DND-41 (cell line): Measurements from ENCODE around the gene FOXL1.

ENCODE experiments used
- ATAC-seq: fragments of 200-7000 bp; cut with Tn5 transposase; 3 replicates; pipeline ENCODE4 v1.9.1; 2021; ENCODE audit warnings: low read depth; ENCODE audit not compliant: insufficient read depth
- DNase-seq: peaks from one replicate; pipeline ENCODE4 v3.0.0-alpha.2; 2020
- H2AFZ ChIP-seq: 2 replicates; pipeline ENCODE4 v1.6.0; 2012; ENCODE audit warnings: low read depth, low read length
- H3K27ac ChIP-seq: 2 replicates; pipeline ENCODE4 v1.5.1; 2012; ENCODE audit warnings: low read length, inconsistent platforms
- H3K27me3 ChIP-seq: fragments of 200-600 bp; sonication (generic); 2 replicates; pipeline ENCODE4 v1.6.0; 2012; ENCODE audit warnings: low read length, mild to moderate bottlenecking, inconsistent platforms; ENCODE audit not compliant: insufficient read depth, poor library complexity
- H3K36me3 ChIP-seq: 2 replicates; pipeline ENCODE4 v1.5.1; 2012; ENCODE audit warnings: low read length, inconsistent platforms; ENCODE audit not compliant: insufficient read depth
- H3K4me1 ChIP-seq: 2 replicates; pipeline ENCODE4 v1.5.1; 2012; ENCODE audit warnings: mild to moderate bottlenecking, low read length; ENCODE audit not compliant: insufficient read depth
- H3K4me2 ChIP-seq: 2 replicates; pipeline ENCODE4 v1.6.0; 2012; ENCODE audit warnings: mild to moderate bottlenecking, moderate library complexity, low read length, inconsistent platforms; ENCODE audit not compliant: insufficient read depth
- H3K4me3 ChIP-seq, 2 experiments: fragments of 200-600 bp in 1 of 2; shearing (Covaris generic) in 1 of 2; 2 replicates each; pipeline ENCODE4 v1.5.1; 2012 to 2016; ENCODE audit warnings: inconsistent platforms in 2 of 2, low read length in 2 of 2, mild to moderate bottlenecking in 2 of 2, low read depth in 1 of 2, moderate library complexity in 1 of 2
- H3K79me2 ChIP-seq: 2 replicates; pipeline ENCODE4 v1.6.0; 2012; ENCODE audit warnings: low read length, inconsistent platforms; ENCODE audit not compliant: insufficient read depth
- H3K9ac ChIP-seq: 2 replicates; pipeline ENCODE4 v1.6.0; 2012; ENCODE audit warnings: low read depth, mild to moderate bottlenecking, inconsistent platforms, low read length, moderate library complexity
- H3K9me3 ChIP-seq: 2 replicates; pipeline ENCODE4 v1.5.1; 2012; ENCODE audit warnings: low read length, moderate library complexity, mild to moderate bottlenecking, inconsistent platforms; ENCODE audit not compliant: insufficient read depth, severe bottlenecking
- H4K20me1 ChIP-seq: 2 replicates; pipeline ENCODE4 v1.6.0; 2012; ENCODE audit warnings: low read length; ENCODE audit not compliant: insufficient read depth
- EZH2 ChIP-seq: IDR thresholded peaks from 3 replicates; pipeline ENCODE4 v1.6.1; 2012; ENCODE audit warnings: borderline replicate concordance, low read depth, mild to moderate bottlenecking, moderate library complexity, low read length, inconsistent platforms; ENCODE audit not compliant: severe bottlenecking
- TF ChIP-seq, protein P1 (sequence below): IDR thresholded peaks from 2 replicates; pipeline ENCODE4 v1.5.1; 2012; ENCODE audit warnings: borderline replicate concordance, low read length, moderate library complexity, mild to moderate bottlenecking; ENCODE audit not compliant: poor library complexity, severe bottlenecking; ENCODE audit errors: extremely low read depth

FOXL1 gene

DNA sequence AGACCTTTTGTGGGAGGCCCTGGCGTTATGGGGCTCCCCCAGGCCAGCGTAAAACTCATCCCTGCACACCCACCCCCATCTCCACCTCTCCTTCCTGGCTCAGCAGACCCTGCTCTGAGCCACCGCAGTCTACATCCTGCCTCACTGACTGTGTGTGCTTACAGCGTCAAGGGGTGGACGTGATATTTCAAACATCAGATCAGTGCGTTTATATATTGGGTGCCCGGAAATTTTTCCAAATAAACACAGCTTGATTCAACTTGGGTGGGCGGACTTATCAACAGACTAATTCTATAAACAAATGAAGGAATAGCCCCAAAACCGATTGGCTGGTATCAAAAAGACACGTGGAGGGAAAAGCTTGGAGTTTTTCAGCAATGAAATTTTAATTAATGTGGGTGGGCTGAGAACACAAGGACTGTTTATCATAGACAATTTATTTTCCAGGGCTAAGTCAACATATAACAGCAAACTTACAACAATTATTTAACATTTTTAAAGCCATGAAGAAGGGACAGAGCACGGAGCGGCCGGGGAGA is at the start of gene FOXL1:
TSS of gene FOXL1 (plus strand) at position 489 of the 539 bp plus-strand sequence. CDS start 175 bp downstream, outside the sequence.
- DNase-seq (no peak), ATAC-seq (no peak)
- Histone ChIP-seq H3K4me1 (no peaks in the 10 kb centered on the region), H2AFZ (no peak within 1 kb of the TSS), H3K9me3 (no peaks in the 10 kb centered on the region), H3K36me3 (no peaks in the 10 kb centered on the region), H3K4me2 (no peak within 1 kb of the TSS), H3K27ac (no peak within 1 kb of the TSS), H4K20me1 (no peaks in the 10 kb centered on the region), H3K9ac (no peak within 1 kb of the TSS), H3K4me3 (no peak within 1 kb of the TSS), H3K27me3 (no peaks in the 10 kb centered on the region), H3K79me2 (no peaks in the 10 kb centered on the region)
- TF ChIP-seq EZH2, result no peak
- TF ChIP-seq, protein P1, sequence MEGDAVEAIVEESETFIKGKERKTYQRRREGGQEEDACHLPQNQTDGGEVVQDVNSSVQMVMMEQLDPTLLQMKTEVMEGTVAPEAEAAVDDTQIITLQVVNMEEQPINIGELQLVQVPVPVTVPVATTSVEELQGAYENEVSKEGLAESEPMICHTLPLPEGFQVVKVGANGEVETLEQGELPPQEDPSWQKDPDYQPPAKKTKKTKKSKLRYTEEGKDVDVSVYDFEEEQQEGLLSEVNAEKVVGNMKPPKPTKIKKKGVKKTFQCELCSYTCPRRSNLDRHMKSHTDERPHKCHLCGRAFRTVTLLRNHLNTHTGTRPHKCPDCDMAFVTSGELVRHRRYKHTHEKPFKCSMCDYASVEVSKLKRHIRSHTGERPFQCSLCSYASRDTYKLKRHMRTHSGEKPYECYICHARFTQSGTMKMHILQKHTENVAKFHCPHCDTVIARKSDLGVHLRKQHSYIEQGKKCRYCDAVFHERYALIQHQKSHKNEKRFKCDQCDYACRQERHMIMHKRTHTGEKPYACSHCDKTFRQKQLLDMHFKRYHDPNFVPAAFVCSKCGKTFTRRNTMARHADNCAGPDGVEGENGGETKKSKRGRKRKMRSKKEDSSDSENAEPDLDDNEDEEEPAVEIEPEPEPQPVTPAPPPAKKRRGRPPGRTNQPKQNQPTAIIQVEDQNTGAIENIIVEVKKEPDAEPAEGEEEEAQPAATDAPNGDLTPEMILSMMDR, result no peak

DNA sequence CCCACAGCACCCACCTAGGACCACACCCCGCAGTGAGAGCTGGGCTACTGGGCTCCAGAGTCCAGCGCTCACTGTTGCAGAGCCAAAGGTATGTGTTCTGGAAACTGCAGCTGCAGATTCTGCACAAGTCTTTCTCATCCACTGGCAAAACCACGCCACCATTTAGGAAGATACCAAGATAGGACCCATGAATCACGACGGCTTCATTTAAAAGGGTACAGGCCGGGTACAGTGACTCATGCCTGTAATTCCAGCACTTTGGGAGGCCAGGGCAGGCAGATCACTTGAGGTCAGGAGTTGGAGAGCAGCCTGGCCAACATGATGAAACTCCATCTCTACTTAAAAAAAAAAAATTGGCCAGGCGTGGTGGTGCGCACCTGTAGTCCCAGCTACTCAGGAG is 49.2 kb upstream of the FOXL1 start:
- Histone ChIP-seq H3K9me3 (no peaks in the 10 kb centered on the region), H2AFZ (no peak overlapping the region), H3K36me3 (peaks cover 9% of the 10 kb centered on the region), H3K4me1 (no peaks in the 10 kb centered on the region), H4K20me1 (no peaks in the 10 kb centered on the region), H3K9ac (no peak overlapping the region), H3K4me2 (no peak overlapping the region), H3K27me3 (no peaks in the 10 kb centered on the region), H3K79me2 (no peaks in the 10 kb centered on the region), H3K4me3 (no peak overlapping the region), H3K27ac (no peak overlapping the region)
- no peak for DNase-seq
- no peak for TF ChIP-seq EZH2
- TF ChIP-seq, protein P1, result no peak
- no peak for ATAC-seq

DNA sequence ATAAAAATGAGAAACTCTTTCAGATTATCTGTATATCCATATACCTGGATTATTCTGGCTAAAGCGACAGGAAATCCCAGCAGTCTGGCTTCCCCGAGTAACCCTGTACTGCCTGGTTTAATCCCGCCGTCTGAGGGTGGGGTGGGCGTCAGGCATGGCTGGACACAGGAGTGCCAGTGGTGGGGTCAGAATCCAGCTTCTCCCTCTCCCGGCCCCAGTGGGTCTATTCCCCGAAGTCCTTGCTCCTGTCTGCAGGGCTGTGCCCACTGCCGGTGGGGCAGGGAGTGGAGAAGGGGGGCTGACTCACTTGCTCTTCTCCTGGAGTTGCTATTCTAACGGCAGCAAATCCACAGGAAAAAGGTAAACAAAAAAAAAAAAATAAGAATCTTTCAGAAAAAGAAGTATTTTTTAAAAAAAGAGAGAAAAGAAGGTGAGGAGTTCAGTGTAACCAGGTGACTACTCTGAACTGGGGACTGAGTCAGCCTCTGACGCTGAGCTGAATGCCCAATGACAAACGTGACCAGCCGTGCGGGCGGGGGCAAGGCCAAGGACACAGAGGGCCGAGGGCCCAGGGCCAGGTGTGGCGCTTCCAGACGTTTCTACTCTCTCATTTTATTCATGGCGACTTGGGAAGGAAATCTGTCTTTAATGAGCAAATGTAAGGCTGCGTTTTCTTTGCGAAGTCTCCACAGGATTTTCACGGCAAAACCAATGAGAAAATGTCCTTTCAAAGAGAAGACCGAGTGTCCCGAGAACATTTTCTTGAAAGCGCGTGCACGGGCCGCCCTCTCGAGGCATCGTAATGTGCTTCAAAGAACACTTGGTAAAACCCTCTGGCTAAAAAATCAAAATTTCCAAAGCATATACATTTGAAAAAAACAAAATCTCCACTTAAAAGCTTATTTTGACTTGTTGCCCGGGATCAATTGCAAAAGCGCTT is 47.8 kb upstream of the FOXL1 start:
- Histone ChIP-seq H3K36me3 (peaks cover 9% of the 10 kb centered on the region), H3K27me3 (no peaks in the 10 kb centered on the region), H3K9ac (no peak overlapping the region), H2AFZ (no peak overlapping the region), H3K4me1 (no peaks in the 10 kb centered on the region), H3K79me2 (no peaks in the 10 kb centered on the region), H3K27ac (no peak overlapping the region), H3K4me2 (no peak overlapping the region), H3K4me3 (no peak overlapping the region), H3K9me3 (no peaks in the 10 kb centered on the region), H4K20me1 (no peaks in the 10 kb centered on the region)
- DNase-seq (no peak), ATAC-seq (no peak)
- TF ChIP-seq EZH2, result no peak

DNA sequence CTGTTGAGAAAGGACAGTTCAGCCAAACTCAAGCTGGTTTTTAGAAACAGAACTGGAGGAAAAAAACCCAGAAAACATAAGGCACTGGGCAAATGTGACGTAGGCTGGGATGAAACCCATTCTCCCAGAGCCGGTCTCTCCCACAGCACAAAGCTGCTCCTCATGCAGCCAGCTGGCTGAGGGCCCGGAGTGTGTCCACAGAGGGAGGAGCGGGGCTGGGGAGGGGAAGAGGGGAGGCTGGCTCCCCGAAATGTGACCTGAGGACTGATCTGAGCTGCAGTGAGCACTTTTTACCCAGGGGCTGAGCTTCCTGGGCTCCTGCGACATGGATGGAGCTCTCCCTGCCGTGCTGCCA is 47.2 kb upstream of the FOXL1 start:
- no peaks in the 10 kb centered on the region for H3K4me1 ChIP-seq
- DNase-seq (no peak), ATAC-seq (no peak)
- no peaks in the 10 kb centered on the region for H3K9me3 ChIP-seq
- H3K27ac ChIP-seq, result no peak overlapping the region
- no peaks in the 10 kb centered on the region for H3K79me2 ChIP-seq
- no peak overlapping the region for H3K4me3 ChIP-seq
- H2AFZ ChIP-seq, result no peak overlapping the region
- no peaks in the 10 kb centered on the region for H3K27me3 ChIP-seq
- H3K4me2 ChIP-seq, result no peak overlapping the region
- H4K20me1 ChIP-seq, result no peaks in the 10 kb centered on the region
- TF ChIP-seq, protein P1, result no peak
- no peak for TF ChIP-seq EZH2
- H3K9ac ChIP-seq, result no peak overlapping the region
- peaks cover 12% of the 10 kb centered on the region for H3K36me3 ChIP-seq
